CD4-positive, alpha-beta T cell (primary cell): ENCODE results near the gene SERBP1. TPM values are rescaled to one million over a fixed set of nuclear protein-coding genes. Genes with fewer than 3 reads are reported as not detected.

Experiments
- ATAC-seq: fragments of 200-7000 bp; cut with Tn5 transposase; one replicate; pipeline ENCODE4 v1.10.0; 2022; ENCODE audit warnings: mild to moderate bottlenecking; ENCODE audit not compliant: poor library complexity
- CTCF ChIA-PET: fragments of 350-600 bp; sonication (Branson Sonifier 250); formaldehyde crosslinking; loops from one replicate; lab custom pipeline; 2021; ENCODE audit warnings: antibody characterized with exemption, inconsistent platforms; lab: Charles Lee
- POLR2A ChIA-PET: fragments of 350-600 bp; sonication (Branson Sonifier 250); formaldehyde crosslinking; loops from one replicate; lab custom pipeline; 2021; ENCODE audit warnings: antibody characterized with exemption, inconsistent platforms; lab: Charles Lee
- DNase-seq, 14 experiments: peaks; one replicate each; pipeline ENCODE4 v3.0.0-alpha.2; 2013 to 2020; ENCODE audit warnings: mixed read lengths in 2 of 14
- H3K27ac ChIP-seq, 2 donors: one replicate each; pipeline versions ENCODE4 v1.5.1 to v1.7.0; 2013; ENCODE audit warnings: low read length in 2 of 2, low read depth in 1 of 2, mild to moderate bottlenecking in 1 of 2
- H3K27me3 ChIP-seq, 2 experiments: 1 replicate in 1 of 2; 2 replicates in 1 of 2; pipeline versions ENCODE4 v1.6.1 to v1.7.0; 2013; ENCODE audit warnings: low read length in 2 of 2, control low read depth in 1 of 2, mild to moderate bottlenecking in 1 of 2, moderate library complexity in 1 of 2; ENCODE audit not compliant: insufficient read depth in 2 of 2, control insufficient read depth in 1 of 2
- H3K36me3 ChIP-seq: one replicate; pipeline ENCODE4 v1.6.1; 2013; ENCODE audit warnings: low read length, control low read depth; ENCODE audit not compliant: insufficient read depth
- H3K4me1 ChIP-seq: one replicate; pipeline ENCODE4 v1.6.1; 2013; ENCODE audit warnings: low read length, control low read depth; ENCODE audit not compliant: insufficient read depth
- H3K4me3 ChIP-seq: one replicate; pipeline ENCODE4 v1.5.1; 2013; ENCODE audit warnings: mild to moderate bottlenecking, low read length, moderate library complexity
- H3K9me3 ChIP-seq, 2 experiments: 1 replicate in 1 of 2; 2 replicates in 1 of 2; pipeline versions ENCODE4 v1.6.1 to v1.7.0; 2013; ENCODE audit warnings: low read length in 2 of 2, mild to moderate bottlenecking in 2 of 2, control low read depth in 1 of 2, moderate library complexity in 1 of 2; ENCODE audit not compliant: control insufficient read depth in 1 of 2, insufficient read depth in 1 of 2
- H3K27ac Mint-ChIP-seq: one replicate; pipeline ENCODE4 v1.8.0; 2020; ENCODE audit warnings: mixed read lengths
- H3K27me3 Mint-ChIP-seq: one replicate; pipeline ENCODE4 v1.8.0; 2021; ENCODE audit warnings: mixed read lengths
- H3K36me3 Mint-ChIP-seq: one replicate; pipeline ENCODE4 v1.8.0; 2021; ENCODE audit warnings: low read depth, mixed read lengths
- H3K4me1 Mint-ChIP-seq: one replicate; pipeline ENCODE4 v1.8.0; 2021; ENCODE audit warnings: low read depth, mixed read lengths
- H3K4me3 Mint-ChIP-seq: one replicate; pipeline ENCODE4 v1.8.0; 2020; ENCODE audit warnings: mild to moderate bottlenecking, mixed read lengths
- H3K9me3 Mint-ChIP-seq: one replicate; pipeline ENCODE4 v1.8.0; 2020; ENCODE audit warnings: mixed read lengths
- intact Hi-C, 2 experiments: fragments of 100-400 bp; cut with DNase I in 1 of 2; cut with micrococcal nuclease in 1 of 2; formaldehyde crosslinking; loops; one replicate each; pipeline versions ENCODE4 v1.15.1 to v1.9.0; 2023 to 2025; cut with DNase I, micrococcal nuclease
- total RNA-seq, 174 experiments: library from RNA in 2 of 174; stranded (reverse) in 2 of 174; gene quantifications; one replicate each; pipeline ENCODE4 v1.2.3 and lab custom pipeline; 2021 to 2026
- TF ChIP-seq, protein P1 (sequence below): fragments of 200-600 bp; IDR thresholded peaks from one replicate; pipeline ENCODE4 v1.8.0; 2022; ENCODE audit warnings: antibody characterized with exemption, mild to moderate bottlenecking

SERBP1 gene
- total RNA-seq, 2 experiments from 2014 or later, result 128 to 135 TPM

GRCh38 chr1:67371043-67371442 lies 59.2 kb downstream of the SERBP1 start:
- H3K36me3 Mint-ChIP-seq, result no peaks in the 10 kb centered on the region
- no peak for ATAC-seq
- Histone ChIP-seq H3K27me3 (no peaks in the 10 kb centered on the region), H3K36me3 (no peaks in the 10 kb centered on the region), H3K27ac (no peak overlapping the region), H3K9me3 (no peaks in the 10 kb centered on the region), H3K4me3 (no peak overlapping the region), H3K4me1 (no peaks in the 10 kb centered on the region)
- no peak overlapping the region for H3K27ac Mint-ChIP-seq
- no peaks in the 10 kb centered on the region for H3K27me3 Mint-ChIP-seq
- H3K4me1 Mint-ChIP-seq, result no peaks in the 10 kb centered on the region
- POLR2A ChIA-PET, result interaction anchor here (0.7 kb wide), 2 partner anchors 34 to 601 kb away, joined by 3 read pairs; no protein-coding TSS in a partner anchor
- no peak overlapping the region for H3K4me3 Mint-ChIP-seq
- DNase-seq, result no peak
- TF ChIP-seq, protein P1, sequence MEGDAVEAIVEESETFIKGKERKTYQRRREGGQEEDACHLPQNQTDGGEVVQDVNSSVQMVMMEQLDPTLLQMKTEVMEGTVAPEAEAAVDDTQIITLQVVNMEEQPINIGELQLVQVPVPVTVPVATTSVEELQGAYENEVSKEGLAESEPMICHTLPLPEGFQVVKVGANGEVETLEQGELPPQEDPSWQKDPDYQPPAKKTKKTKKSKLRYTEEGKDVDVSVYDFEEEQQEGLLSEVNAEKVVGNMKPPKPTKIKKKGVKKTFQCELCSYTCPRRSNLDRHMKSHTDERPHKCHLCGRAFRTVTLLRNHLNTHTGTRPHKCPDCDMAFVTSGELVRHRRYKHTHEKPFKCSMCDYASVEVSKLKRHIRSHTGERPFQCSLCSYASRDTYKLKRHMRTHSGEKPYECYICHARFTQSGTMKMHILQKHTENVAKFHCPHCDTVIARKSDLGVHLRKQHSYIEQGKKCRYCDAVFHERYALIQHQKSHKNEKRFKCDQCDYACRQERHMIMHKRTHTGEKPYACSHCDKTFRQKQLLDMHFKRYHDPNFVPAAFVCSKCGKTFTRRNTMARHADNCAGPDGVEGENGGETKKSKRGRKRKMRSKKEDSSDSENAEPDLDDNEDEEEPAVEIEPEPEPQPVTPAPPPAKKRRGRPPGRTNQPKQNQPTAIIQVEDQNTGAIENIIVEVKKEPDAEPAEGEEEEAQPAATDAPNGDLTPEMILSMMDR, result no peak
- intact Hi-C loops, result no loop called here
- CTCF ChIA-PET, result no interaction called here
- H3K9me3 Mint-ChIP-seq, result no peaks in the 10 kb centered on the region

- ChIA-PET CTCF (no interaction called here), POLR2A (no interaction called here)
- ATAC-seq (no peak), DNase-seq (no peak)
- no peaks in the 10 kb centered on the region for H3K27me3 Mint-ChIP-seq
- Histone ChIP-seq H3K9me3 (no peaks in the 10 kb centered on the region), H3K4me3 (no peak overlapping the region), H3K27ac (no peak overlapping the region), H3K4me1 (no peaks in the 10 kb centered on the region), H3K36me3 (no peaks in the 10 kb centered on the region), H3K27me3 (no peaks in the 10 kb centered on the region)
- H3K36me3 Mint-ChIP-seq, result no peaks in the 10 kb centered on the region
- intact Hi-C loops, result no loop called here
- no peak overlapping the region for H3K4me3 Mint-ChIP-seq
- no peaks in the 10 kb centered on the region for H3K9me3 Mint-ChIP-seq
- TF ChIP-seq, protein P1, result no peak
- H3K4me1 Mint-ChIP-seq, result no peaks in the 10 kb centered on the region
- no peak overlapping the region for H3K27ac Mint-ChIP-seq
These were observed 62.1 kb downstream of the SERBP1 start for GRCh38 chr1:67368046-67368514.

- Histone ChIP-seq H3K9me3 (no peaks in the 10 kb centered on the region), H3K4me3 (no peak overlapping the region), H3K4me1 (no peaks in the 10 kb centered on the region), H3K36me3 (no peaks in the 10 kb centered on the region), H3K27me3 (no peaks in the 10 kb centered on the region), H3K27ac (no peak overlapping the region)
- TF ChIP-seq, protein P1, result no peak
- ChIA-PET POLR2A (no interaction called here), CTCF (no interaction called here)
- no peak for ATAC-seq
- H3K36me3 Mint-ChIP-seq, result no peaks in the 10 kb centered on the region
- intact Hi-C loops, result no loop called here
- no peak for DNase-seq
- H3K27ac Mint-ChIP-seq, result no peak overlapping the region
- no peaks in the 10 kb centered on the region for H3K4me1 Mint-ChIP-seq
- no peak overlapping the region for H3K4me3 Mint-ChIP-seq
- no peaks in the 10 kb centered on the region for H3K27me3 Mint-ChIP-seq
- no peaks in the 10 kb centered on the region for H3K9me3 Mint-ChIP-seq
These were observed 62.7 kb downstream of the SERBP1 start for GRCh38 chr1:67367370-67368045.
